SW 1271 (cell line): Measurements from ENCODE around the gene ITPR1.
A peak's percentile ranks its signal among the peaks of the same experiment; 100 is the strongest.
"Not testable (repeated sequence)": the region's sequence is repeated elsewhere in the genome, so short reads cannot be mapped to it uniquely, and the experiment has no call there.

Experiments
- DNase-seq, 2 experiments: peaks; one replicate each; lab custom pipeline; 2025; lab: John Stamatoyannopoulos, UW

Gene ITPR1

GRCh38 chr3:4597208-4597985 is 104.2 kb downstream of the ITPR1 start:
- no peak for DNase-seq

DNA sequence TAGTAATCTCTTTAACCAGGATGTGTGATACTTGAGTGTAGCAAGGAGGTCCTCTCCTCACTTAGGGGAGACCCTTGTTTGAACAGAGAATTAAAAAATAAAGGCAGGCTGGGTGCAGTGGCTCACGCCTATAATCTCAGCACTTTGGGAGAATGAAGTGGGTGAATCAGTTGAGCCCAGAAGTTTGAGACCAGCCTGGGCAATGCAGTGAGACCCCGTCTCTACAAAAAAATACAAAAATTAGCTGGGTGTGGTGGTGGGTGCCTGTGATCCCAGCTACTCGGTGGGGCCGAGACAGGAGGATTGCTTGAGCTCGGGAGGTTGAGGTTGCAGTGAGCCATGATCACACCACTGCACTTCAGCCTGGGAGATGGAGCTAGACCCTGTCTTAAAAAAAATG is 105.1 kb downstream of the ITPR1 start:
- DNase-seq, result not testable (repeated sequence)

DNA sequence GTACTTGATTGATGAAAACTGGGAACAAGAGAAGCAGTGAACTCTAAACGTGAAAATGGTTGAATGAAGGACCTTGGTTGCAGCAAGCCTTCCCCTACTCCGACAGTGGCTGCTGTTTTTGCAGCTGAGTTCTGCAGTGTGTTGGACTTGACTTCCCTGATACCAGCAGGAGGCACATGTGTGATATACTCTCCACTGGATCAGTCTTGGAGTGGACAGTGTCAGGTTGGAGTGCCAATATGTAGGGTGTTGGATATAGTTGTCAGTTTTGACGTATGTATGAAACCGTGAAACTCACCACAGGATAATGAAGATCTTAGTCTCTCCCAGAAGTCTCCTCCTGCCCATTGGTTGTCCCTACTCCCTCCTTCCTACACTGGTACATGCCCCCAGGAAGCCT is 106.5 kb downstream of the ITPR1 start:
- DNase-seq, result no peak

DNA sequence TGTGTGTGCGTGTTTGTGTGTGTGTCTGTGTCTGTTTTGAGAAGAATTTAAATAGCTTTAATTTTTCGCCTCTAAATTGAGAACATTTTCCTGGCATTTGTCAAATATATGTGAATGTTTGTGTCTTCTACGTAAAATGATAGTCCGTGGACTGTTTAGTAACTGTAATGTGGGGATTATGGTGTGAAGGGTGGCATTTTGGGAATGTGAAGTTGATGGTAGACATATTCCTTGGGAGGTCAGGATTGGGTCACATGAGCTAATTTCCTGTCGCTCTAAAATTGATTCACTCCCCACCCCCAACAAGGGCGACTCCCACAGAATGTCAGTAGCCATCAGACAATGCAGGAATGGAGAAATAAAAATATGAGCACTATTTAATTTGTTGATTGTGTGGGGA is 107.3 kb downstream of the ITPR1 start:
- no peak for DNase-seq

GRCh38 chr3:4601892-4602291 is 108.7 kb downstream of the ITPR1 start:
- DNase-seq, result no peak

- no peak for DNase-seq
Measured at GRCh38 chr3:4604693-4605092, 111.5 kb downstream of the ITPR1 start.

GRCh38 chr3:4606911-4607310 is 113.8 kb downstream of the ITPR1 start:
- no peak for DNase-seq

- DNase-seq, result no peak
Measured at GRCh38 chr3:4613366-4613765, 120.2 kb downstream of the ITPR1 start.

DNA sequence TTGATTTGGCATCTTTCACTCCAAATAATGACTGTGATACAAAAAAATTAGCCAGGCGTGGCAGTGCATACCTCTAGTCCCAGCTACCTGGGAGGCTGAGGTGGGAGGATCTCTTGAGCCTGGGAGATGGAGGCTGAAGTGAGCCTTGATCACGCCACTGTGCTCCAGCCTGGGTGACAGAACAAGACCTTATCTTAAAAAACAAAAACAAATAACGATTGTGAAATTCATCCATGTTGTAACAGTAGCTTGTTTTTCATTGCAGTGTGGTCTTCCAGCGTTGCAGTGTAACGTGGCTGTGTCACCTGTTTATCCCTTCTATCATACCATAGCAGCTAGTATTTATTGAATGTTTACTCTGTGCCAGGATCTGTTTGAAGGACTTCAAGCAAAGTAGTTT is 120.9 kb downstream of the ITPR1 start:
- DNase-seq, result no peak

- no peak for DNase-seq
Measured at GRCh38 chr3:4614927-4615326, 121.8 kb downstream of the ITPR1 start.

- DNase-seq, result no peak
Measured at GRCh38 chr3:4615750-4616149, 122.6 kb downstream of the ITPR1 start.

DNA sequence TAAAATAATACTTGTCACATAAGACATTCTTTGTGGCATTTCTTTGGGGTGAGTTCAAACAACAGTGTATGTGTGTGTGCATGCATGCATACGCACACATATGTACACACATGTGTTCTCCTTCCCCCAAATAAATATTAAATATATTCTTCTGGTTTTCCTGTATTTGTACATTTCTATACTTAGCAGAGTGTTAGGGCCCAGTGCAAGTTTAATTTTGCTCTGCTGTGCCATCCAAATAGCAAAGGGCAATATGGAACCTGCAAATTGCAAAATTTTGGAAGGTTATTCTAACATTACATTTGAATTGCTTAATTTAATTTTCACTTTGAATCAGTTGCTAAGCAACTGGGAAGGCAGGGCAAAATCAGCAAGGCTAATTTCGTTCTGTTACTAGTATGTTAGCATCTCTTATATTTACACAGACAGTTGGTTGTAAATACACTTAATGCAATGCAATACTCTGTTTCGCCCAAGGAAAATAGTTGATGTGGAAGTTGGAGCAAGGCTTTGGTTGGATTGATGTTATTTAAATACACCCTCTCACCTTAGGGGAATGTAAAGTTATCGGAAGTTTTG is 130.4 kb downstream of the ITPR1 start:
- DNase-seq, result no peak

DNA sequence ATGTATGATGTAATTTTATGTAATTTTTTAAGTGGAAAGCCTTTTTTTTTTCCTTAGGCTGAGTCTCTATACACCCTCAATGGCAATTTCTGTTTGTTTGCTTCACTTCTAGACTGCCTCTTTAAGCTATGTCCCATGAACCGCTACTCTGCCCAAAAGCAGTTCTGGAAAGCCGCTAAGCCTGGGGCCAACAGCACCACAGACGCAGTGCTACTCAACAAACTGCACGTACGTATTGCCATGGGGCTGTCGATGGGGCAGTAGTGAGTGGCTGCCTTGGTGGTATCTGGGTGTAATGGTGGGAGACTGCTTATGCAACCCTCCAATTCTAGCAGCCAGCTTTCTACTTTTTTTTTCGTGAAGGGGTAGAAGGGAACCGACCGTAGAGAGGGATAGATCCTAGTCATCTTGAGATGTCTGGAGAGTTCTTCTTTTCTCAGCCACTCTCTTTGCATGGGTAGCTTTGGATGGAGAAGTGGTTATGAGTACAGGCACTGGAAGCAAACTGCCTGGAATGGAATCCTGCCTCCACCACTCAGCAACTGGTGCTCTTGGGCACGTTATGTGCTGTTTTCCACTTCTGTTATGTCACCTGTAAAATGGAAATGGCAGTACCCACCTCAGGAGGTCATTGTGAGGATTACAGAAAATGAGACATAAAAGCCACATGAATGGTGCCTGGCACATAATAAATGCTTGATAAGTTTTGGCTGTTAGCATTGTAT is 134.7 kb downstream of the ITPR1 start:
- DNase-seq, result no peak

GRCh38 chr3:4629095-4630007 is 136.2 kb downstream of the ITPR1 start:
- no peak for DNase-seq

DNA sequence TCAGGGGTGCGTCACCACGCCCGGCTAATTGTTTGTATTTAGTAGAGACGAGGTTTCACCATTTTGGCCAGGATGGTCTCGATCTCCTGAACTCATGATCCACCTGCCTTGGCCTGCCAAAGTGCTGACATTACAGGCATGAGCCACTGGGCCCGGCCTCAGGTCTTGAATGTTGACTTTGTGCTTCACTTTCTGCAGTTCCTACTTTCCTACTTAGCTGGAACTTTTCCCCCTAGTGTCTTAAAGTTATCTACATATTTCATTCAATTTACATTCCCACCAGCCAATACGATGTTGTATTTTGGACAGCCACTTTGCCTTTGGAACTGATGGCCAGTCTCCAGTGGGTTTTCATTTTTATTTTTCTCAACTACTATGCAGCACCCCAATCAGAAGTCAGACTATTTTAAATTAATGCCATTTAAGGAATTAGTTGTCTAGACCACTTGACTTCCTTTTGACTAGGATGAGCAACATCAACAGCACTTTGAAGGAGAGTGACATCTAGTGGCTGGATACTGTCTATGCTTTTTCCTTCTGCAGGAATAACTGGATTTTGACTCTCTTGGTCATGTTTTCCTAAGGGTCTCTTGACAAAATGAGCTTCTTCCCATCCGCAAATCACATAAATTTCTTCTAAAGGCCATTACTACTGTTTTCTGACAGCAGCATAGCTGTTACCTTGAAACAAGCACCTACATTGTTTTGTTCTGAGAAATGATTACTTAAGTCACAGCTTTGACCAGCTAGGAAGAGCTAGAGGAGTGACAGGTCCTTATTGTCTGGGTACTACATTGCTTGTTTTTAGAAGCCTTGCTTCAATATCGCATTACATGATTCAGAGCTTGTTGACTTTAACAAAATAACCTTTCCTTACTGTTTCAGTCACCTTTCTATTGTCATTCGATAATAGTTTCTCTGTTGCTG is 140.2 kb downstream of the ITPR1 start:
- peak; percentile 6 to 78 for DNase-seq

DNA sequence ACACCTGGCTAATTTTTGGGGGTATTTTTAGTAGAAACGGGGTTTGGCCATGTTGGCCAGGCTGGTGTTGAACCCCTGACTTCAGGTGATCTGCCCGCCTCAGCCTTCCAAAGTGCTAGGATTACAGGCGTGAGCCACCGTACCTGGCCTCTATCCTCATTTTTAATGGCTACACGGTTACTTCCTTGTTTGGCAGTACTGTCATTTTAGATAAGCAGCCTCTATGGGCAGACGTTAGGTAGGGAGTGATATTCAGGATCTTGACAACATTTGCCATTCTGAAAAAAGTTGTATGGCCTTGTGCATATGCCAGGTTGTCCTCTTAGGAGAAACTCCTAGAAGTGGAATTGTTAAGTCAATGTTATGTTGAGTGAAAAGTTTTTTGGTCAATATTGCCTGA is 141.7 kb downstream of the ITPR1 start:
- DNase-seq, result no peak

GRCh38 chr3:4637265-4637664 is 144.1 kb downstream of the ITPR1 start:
- DNase-seq, result no peak

- no peak for DNase-seq
Measured at GRCh38 chr3:4641863-4642563, 148.9 kb downstream of the ITPR1 start.

- no peak for DNase-seq
Measured at GRCh38 chr3:4642611-4643010, 149.5 kb downstream of the ITPR1 start.

DNA sequence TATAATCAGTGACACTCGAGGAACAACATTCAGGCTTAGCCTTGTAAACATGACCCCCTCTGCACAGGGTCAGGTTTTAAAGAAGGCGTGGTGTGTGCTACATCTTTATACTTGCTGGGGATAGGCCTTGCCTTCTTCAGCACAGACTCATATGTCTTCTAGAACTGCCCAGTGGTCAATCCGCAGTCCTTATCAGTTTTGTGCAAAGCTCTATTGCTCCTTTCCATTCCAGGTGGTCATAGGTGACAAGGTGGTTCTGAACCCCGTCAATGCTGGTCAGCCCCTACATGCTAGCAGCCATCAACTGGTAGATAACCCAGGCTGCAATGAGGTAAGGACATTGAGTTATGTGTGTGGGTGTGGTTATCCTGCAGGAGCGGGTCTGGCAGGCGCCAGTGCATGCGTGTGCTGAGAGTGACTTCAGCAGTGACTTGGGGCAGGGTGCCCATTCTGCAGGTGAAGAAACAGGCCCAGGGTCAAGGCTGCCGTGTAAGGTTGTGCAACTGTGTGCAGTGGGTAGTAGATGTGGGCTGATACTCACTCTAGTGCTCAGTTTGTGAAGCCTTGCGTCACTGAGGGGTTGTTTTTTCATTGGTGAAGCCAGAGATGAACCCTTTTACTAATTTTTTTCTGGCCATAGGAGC is 150.9 kb downstream of the ITPR1 start:
- no peak for DNase-seq
